GM21529 (cell line): ENCODE results near the gene GPC1.
"Not testable (repeated sequence)": the region's sequence is repeated elsewhere in the genome, so short reads cannot be mapped to it uniquely, and the experiment has no call there.

Source experiments
- ATAC-seq: cut with Tn5 transposase; IDR thresholded peaks from one replicate; pipeline ENCODE4 v1.9.1; 2021; ENCODE audit not compliant: unreplicated experiment

The GPC1 gene

DNA sequence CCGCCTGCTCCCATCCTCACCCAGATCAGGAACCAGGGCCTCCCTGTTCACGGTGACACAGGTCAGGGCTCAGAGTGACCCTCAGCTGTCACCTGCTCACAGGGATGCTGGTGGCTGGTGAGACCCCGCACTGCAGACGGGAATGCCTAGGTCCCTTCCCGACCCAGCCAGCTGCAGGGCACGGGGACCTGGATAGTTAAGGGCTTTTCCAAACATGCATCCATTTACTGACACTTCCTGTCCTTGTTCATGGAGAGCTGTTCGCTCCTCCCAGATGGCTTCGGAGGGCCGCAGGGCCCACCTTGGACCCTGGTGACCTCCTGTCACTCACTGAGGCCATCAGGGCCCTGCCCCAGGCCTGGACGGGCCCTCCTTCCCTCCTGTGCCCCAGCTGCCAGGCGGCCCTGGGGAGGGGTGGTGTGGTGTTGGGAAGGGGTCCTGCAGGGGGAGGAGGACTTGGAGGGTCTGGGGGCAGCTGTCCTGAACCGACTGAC is 31.7 kb downstream of the GPC1 start:
- ATAC-seq, result no peak

DNA sequence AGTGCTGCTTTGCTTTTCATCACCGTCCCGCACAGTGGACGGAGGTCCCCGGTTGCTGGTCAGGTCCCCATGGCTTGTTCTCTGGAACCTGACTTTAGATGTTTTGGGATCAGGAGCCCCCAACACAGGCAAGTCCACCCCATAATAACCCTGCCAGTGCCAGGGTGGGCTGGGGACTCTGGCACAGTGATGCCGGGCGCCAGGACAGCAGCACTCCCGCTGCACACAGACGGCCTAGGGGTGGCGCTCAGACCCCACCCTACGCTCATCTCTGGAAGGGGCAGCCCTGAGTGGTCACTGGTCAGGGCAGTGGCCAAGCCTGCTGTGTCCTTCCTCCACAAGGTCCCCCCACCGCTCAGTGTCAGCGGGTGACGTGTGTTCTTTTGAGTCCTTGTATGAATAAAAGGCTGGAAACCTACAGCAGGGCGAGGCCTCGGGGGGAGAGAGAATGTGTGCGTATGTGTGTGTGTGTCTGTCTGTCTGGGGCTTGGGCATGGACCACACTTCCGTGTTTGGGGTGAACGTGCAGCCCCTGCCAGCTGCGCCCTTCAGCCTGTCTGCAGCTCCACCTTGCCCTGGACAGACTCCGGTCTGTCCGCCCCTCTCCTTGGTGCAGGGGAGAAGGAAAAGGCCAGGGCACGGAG is 32.3 kb downstream of the GPC1 start:
- ATAC-seq, result no peak

DNA sequence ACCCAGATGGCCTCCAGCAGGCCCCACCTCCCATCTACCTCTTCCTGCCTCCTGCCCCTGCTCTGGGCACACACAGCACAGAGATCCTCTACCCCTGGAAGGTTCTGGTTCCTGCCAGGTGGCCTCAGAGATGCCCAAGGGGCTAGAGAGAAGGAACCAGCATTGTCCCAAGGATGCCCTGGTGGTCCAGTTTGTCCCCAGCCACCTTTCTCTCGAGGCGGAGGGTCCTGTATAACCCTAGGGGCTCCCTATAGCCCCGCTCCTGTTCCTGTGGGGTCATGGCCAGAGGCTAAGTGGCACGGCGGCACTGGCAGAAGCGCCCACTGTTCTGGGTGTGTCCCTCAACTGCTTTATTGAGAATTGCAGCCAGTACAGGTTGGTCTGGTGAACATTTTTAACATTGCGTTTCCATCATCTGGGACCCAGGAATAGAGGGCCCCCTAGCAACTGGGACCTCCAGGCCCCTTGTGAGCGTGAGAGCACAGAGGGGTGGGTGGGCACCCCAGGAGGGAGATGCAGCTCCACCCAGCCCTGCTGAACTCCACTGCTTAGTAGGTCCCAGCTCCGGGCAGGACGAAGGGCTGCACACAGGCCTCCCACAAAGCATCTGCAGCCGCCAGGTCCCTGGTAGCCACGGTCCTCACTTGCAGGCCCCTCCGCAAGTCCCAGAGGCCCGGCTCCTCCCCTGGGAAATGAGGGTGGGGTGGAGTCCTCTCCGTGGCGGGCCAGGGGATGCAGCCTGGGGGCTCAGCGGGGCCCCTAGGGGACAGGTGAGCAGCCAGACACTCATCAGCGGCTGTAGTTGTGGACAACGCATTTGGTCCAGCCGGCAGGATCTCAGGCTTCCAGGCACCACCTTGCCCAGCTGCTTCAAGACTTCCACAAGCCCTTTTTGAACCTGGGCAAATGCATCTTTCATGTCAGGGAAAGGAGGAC is 33.1 kb downstream of the GPC1 start:
- no peak for ATAC-seq

DNA sequence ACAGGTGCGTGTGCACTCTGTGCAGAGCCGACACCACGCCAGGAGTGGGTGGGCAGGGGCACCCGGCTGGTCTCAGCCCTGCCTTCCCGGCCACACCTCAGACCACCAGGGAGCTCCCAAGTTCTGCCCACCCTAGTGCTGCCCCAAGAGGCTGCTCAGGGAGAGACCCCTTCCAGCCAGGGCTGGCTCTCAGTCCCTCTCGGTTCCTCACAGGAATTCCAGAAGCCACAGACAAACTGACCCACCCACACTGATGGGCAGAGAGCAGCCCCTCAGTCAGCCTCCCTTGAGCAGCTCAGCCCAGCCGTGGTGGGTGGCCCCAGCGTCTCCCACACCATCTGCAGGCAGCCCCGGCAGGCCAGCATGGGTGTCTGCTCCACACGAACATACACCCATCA is 33.8 kb downstream of the GPC1 start:
- ATAC-seq, result no peak

DNA sequence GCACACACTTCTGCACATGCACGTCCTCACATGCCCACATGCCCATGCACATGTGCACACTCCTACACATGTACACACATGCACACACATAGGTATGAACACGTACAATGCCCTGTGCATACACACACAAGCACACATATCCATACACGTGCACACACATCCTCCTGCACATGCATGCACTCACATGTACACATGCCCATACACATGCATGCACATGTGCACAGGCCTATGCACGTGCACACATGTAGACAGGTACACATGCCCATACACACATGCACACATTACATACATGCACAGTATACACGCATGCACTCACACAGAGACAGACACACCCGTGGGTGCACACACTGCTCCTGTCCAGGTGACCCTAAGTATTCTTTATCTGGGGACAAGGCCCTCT is 34.3 kb downstream of the GPC1 start:
- no peak for ATAC-seq

DNA sequence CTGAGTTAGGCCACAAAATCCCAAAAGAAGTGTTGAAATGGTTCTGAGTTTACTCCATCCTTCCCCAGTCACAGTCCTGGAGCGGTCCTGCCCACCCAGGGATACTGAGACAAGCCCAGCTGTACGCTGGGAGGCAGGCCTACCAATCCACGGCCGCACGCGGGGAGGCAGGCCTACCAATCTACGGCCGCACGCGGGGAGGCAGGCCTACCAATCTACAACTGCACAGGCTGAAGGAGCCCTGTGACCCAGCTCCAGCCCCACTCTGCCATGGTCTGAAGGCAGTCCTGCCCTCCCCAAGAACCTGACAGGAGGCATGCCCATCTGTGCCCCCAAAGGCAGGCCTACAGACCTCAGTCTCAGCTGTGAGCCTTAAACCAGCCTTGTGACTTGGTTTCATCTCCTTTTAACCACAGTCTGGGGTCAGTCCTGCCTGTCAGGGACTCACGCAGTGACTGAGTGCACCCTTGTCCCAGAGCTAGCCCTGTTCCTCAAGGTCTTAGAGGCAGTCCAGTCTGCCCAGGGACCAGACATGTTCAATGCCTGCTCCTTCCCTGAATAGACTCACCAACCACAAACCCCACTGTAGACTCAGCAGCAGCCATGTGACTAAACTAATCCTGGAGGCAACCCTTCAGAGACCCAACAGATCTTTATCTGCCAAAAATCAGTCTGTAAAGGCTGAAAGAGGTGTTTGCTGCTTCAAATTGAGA is 36.8 kb downstream of the GPC1 start:
- no peak for ATAC-seq

DNA sequence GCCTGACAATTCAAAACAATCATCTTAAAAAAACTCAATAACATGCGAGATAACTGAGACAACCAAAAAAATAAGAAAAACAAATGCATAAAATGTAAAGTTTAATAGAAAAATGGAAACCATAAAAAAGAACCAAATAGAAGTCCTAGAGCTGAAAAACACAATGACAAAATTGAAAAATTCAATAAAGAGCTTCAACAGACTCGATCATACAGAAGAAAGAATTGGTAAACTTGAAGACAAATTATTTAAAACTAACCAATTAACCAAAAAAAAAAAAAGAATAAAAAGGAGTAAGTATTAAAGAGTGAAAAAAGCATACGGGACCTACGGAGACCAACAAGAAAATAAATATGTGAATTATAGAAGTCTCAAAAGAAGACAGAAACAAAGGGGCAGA is 37.7 kb downstream of the GPC1 start:
- ATAC-seq, result no peak

DNA sequence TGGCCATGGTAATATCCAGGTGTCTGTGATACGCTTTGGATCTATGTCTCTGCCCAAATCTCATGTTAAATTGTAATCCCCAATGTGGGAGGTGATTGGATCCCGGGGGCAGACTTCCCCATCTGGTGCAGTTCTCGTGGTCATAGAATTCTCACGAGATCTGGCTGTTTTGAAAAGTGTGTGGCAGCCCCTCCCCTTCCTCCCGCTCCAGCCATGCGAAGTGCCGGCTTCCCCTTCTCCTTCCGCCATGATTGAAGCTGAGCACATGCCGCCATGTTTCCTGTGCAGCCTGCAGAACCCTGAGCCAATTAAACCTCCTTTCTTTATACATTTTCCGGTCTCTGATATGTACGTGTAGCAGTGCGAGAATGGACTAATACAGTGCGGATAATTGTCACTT is 42.5 kb downstream of the GPC1 start:
- no peak for ATAC-seq

DNA sequence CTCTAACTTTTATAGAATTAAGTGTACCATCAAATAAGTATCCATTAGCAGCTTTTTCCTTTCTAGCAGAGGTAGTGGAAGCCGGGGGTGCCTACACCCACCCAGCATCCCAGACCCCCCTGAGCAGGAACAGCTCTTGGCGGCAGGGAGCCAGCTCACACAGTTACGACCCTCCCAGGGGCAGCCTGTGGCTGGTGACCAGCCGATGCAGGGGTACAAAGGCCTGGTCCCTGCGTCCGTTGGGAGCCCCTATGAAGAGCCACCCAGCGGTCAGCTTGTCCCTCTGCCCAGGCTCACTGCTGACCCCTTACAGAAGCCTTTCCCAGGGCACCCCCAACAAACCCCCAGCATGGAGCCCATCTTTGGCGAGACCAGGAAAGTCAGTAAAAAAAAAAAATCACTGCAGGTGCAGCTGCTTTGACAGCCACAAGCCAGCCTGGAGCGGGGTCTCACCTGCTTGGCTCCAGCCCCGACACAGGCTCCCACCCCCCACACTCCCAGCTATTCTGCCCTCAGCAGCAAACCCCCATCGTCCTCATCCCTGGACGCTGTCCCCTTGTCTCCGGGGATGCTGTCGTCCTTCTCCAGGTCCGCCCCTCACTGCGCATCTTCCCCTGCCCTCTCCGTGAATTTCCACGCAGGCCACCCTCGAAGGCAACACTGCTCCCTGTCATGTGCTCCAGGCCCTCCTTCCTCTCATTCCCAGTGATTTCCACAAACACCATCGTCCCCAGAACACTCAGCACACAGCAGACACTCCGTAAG is 43.1 kb downstream of the GPC1 start:
- no peak for ATAC-seq

DNA sequence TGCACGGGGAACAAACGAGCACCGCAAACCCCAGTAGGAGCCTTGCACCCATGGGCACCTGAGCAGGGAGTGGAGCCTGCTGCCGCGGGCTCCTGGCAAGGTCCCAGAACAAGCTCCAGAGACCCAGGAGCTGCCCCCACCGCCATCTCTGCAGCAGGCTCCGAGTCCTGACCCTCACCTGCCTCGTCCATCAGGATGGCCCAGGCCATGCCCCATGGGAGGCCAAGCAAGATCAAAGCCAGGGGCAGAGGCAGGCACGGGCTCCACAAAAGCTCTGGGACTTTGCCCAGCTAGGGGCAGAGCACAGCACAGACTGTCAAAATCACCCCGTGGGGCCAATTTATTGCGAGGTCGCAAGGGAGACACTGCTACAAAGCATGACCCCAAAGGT is 43.6 kb downstream of the GPC1 start:
- no peak for ATAC-seq

DNA sequence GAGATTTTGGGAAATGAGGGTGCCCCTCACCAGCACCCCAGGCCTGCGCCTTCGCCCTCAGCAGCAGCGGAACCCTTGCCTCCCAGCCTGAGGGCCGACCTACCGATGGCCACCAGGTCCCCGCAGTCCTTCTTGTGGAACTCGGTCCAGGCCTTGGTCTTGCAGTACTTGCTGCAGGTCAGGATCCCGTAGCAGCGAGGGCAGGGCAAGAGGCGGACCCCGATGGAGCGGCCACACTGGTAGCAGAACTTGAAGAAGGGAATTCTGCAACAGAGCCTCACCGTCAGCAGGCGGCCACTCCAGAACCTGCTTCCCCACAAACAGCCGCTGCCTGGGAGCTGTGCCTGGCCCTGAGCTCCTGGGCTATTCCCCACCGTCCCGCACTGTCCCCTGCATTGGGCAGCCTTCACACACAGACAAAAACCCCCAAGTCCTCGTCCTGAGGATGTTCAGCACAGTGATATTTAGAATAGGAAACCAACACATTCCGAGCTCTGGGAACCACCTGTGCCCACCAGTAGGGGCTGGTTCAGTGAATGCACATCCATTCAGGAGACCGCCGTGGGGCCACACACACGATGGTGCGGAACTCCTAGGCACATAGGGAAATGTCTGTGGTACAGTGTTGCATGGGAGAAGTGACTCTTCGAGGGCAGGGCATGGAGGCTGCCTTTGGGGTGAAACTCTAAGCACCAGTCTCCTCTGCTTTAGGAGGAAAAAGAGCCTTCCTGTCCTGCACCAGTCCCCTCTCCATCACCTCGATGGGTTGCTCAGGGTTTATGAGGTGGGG is 45.6 kb downstream of the GPC1 start:
- ATAC-seq, result no peak

DNA sequence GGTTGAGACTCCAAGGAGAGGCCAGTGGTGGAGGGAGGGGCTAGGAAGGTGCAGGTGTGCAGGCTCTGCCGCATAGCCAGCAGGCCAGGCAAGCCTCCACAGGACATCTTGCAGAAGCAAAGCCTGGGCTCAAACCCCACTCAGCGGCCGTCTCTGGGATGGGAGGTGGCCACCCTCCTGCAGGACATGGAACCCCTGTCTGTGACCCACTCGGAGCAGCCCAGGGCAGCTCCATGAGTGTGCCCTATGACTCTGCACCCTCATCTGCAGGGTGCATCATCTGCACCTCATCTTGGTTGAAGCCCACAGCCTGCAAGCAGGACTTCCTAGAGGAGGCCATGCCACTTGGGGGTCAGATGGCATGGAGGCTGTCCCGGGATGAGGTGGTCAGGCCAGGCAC is 46.3 kb downstream of the GPC1 start:
- no peak for ATAC-seq

DNA sequence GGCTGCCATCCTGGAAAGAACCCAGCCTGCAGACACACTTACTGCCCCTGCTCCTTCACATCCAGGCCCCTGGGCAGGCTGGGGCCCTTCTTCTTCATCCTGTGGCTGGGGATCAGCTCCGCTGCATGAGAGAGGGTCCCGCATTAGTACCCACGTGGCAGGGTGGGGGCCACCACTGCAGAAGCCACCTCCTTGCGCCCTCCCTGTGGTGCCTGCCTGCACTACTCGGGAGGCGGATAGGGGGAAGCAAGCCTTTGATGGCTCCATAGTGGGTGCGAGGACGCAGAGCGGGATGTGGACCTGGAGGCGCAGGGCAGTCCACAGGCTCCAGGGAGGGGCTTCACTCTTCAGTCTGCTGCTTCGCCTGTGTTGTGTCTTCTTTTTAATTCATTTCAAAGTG is 46.7 kb downstream of the GPC1 start:
- no peak for ATAC-seq

DNA sequence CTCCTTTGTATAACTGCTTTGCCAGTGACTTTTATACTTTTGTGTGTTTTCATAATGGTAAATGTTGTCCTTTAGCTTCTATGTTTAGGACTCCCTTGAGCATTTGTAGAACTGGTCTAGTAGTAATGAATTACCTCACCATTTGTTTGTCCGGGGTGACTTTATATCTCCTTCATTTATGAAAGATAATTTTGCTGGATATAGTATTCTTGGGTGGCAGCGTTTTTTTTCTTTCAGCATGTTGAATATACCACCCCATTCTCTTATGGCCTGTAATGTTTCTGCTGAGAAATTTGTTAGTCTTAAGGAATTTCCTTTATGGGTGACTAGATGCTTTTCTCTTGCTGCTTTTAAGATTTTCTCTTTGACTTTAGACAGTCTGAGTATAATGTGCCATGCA is 56.0 kb downstream of the GPC1 start:
- ATAC-seq, result no peak

DNA sequence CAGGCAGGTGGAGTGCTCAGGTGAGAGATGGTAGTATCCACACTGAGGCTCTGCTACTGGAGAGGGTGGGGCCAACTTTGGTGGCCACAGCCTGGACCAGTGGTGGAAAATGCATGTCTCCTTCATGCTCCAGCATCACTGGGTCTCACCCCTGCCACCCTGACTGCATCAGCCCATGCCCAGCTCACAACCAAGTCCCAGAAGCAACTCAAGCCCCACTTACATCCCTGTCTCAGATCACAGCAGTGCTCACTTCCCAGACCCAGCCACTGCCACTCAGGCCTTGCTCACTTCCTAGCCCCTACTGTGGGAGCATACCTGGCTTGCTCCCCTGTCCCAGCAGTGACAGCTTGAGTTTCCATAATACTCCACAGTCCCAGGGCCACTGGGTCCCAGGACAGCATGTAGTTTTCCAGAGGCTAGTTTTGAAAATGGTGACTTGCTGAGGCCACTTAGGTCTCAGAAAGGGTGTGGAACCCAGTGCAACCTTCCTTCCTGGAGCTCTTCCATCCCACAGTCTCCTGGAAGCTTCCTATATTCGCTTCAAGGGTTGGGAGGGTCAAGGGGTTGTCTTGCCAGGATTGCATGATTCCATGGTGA is 58.8 kb downstream of the GPC1 start:
- no peak for ATAC-seq

DNA sequence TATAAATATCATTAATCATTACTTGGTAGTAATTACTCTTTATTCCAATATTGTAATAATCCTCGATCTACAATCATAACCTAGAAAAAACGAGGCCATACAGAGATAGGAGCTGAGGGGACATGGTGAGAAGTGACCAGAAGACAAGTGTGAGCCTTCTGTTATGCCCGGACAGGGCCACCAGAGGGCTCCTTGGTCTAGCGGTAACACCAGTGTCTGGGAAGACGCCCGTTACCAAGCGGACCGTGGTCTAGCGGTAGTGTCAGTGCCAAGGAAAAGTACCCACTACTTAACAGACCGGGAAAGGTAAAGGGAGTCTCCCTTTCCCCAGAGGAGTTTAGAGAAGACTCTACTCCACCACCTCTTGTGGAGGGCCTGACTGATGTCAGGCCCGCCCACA is 59.5 kb downstream of the GPC1 start:
- not testable (repeated sequence) for ATAC-seq

DNA sequence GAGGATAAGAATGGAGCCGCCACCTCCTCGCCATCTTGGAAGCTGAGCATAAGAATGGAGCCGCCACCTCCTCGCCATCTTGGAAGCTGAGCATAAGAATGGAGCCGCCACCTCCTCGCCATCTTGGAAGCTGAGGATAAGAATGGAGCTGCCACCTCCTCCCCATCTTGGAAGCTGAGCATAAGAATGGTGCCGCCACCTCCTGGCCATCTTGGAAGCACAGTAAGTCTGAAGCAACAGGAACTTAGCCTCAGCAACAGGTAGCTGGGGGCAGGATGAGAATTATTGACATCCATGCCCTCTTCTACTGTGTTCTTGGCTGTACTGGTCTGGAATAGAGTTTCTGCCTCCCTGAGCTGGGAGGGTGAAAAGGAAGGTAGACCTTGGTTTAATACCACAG is 61.6 kb downstream of the GPC1 start:
- not testable (repeated sequence) for ATAC-seq

DNA sequence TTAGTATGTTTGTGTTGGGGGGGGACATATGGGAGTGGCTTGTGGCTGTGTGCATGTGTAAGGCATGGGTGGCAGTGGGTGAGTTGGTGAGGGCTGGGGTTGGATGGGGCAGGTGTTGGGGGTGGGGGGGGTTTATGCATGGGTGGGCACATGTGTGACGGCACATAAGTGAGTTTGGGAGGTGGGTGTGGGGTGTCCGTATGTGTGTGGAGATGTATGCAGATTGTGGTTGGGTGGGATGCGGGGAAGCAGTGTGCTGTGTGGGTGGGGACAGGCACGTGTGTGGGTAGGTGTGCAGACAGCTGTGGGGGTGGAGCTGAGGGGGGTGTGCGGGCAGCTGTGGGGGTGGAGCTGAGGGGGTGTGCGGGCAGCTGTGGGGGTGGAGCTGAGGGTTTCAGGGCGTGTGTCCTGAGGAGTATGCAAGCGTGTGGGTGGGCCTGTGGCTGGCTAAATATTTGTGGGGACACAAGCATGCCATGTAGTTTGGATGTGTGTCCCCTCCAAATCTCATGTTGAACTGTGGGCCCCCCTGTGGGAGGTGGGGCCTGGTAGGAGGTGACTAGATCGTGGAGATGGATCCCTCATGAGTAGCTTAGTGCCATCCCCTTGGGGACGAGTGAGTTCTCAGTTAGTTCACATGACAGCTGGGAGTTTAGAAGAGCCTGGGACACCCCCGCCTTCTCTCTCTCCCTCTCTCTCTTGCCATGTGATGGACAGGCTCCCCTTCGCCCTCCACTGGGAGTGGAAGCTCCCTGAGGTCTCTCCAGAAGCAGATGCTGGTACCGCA is 62.9 kb downstream of the GPC1 start:
- no peak for ATAC-seq

DNA sequence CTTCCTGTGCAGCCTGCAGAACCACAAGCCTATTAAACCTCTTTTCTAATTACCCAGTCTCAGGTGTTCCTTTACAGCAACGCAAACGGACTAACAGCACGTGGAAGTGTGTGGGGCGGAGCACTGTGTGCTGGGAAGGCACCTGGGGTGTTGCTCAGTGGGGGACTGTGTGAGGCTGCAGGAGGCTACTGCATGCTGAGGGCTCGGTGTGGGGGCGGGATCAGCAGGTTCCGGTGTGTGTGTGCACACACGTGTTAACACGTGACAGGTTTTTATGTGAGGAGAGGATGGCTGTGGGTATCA is 63.4 kb downstream of the GPC1 start:
- no peak for ATAC-seq
